22Rv1 (cell line): ENCODE measurements around the gene MPPED2.

ENCODE experiments used
- H3K27ac ChIP-seq: fragments of 450-650 bp; 2 replicates; pipeline ENCODE4 v1.5.1; 2017
- ZFX ChIP-seq: fragments of 450-650 bp; IDR thresholded peaks from 2 replicates; pipeline ENCODE4 v1.6.1; 2017; ENCODE audit warnings: antibody characterized with exemption, borderline replicate concordance
- TF ChIP-seq, protein P1 (sequence below): fragments of 450-650 bp; IDR thresholded peaks from 2 replicates; pipeline ENCODE4 v1.5.1; 2017; ENCODE audit warnings: mild to moderate bottlenecking

MPPED2 gene

DNA sequence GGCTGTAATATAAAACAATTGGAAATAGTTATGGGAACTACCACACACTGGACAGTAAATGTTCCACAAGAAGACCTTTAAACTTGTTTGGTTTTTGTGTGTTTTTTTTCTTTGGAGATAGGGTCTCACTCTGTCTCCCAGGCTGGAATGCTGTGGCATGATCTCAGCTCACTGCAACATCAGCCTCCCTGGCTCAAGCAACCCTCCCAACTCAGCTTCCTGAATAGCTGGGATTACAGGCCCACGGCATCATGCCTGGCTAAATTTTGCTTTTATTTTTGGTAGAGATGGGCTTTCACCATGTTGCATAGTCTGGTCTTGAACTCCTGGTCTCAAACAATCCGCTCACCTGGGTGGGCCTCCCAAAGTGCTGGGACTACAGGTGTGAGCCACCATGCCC, 121.0 kb downstream of the MPPED2 start:
- TF ChIP-seq, protein P1, sequence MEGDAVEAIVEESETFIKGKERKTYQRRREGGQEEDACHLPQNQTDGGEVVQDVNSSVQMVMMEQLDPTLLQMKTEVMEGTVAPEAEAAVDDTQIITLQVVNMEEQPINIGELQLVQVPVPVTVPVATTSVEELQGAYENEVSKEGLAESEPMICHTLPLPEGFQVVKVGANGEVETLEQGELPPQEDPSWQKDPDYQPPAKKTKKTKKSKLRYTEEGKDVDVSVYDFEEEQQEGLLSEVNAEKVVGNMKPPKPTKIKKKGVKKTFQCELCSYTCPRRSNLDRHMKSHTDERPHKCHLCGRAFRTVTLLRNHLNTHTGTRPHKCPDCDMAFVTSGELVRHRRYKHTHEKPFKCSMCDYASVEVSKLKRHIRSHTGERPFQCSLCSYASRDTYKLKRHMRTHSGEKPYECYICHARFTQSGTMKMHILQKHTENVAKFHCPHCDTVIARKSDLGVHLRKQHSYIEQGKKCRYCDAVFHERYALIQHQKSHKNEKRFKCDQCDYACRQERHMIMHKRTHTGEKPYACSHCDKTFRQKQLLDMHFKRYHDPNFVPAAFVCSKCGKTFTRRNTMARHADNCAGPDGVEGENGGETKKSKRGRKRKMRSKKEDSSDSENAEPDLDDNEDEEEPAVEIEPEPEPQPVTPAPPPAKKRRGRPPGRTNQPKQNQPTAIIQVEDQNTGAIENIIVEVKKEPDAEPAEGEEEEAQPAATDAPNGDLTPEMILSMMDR, result no peak
- TF ChIP-seq ZFX, result no peak
- H3K27ac ChIP-seq, result no peak overlapping the region

DNA sequence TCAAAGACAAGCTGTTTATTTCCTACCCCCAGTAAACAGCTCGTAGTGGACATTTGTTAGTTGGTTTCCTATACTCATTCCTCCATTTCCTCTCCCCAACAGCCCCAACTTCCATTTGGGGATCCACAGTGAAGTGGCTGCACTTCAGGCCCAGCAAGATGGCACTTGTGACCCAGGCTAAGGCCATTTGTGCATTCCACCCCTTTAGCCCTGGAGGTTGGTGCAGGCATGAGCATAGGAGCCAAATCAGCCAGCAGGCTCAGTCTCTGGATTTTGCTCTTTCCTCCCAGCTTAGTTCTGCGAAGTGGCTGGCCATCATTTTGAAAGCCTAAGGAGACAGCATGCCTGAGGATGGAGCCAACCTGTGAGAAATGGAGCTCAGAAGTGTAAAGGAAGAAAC, 122.9 kb downstream of the MPPED2 start:
- TF ChIP-seq ZFX, result no peak
- TF ChIP-seq, protein P1, result no peak
- H3K27ac ChIP-seq, result no peak overlapping the region

DNA sequence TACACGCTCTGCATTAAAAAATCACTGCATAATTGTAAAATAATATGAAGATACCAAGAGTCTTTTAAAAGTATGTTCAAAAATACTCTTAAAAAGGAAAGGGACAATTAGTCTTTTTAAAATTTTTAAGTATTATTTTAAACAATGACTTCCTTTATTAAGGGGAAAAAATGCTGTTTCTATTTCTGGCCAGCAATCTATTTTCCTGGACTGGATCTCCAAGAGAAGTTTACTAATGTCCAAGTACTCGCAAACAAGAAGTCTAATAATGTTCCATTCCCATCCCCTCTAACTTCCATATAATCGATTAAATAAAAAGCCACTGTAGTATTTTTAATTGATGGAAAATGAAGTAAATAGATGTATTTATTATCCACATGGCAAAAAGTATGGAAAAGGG, 123.7 kb downstream of the MPPED2 start:
- H3K27ac ChIP-seq, result no peak overlapping the region
- TF ChIP-seq, protein P1, result no peak
- TF ChIP-seq ZFX, result no peak

DNA sequence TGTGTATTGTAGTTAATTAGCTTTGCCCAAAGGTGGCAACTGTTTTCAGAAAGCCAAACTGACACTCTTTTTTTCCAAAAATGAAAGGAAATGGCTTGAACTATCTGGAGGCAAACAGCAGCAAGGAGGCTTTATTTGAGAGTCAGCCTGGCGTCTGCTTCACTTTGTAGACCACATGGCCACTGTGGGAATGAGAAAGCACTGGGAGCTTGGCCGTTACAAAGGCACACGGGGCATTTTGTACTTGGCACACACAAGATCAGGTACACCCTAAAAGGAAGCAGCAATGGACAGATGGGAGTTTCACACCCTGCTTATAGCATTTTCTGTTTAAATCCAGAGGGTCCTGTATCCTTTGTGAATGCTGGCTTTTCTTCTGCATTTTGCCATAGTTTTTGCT, 126.3 kb downstream of the MPPED2 start:
- TF ChIP-seq, protein P1, result no peak
- no peak for TF ChIP-seq ZFX
- H3K27ac ChIP-seq, result no peak overlapping the region

DNA sequence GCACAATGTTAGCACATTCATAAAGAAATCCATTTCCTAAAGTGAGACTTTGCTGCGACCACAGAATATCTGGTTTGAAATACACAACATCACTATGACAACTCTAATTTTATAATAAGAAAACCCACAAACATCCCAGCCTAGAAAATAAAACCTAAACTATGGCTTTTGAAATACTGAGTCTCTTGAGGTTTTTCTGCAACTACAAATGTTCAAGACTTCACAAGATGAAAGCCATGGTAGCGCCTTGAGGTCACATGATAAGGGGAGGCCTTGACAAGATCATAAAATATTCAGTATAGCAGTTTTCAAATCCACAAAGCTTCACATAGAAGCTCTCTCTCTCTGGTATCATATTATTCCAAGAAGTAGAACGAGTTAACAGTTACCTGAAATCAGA, 126.8 kb downstream of the MPPED2 start:
- TF ChIP-seq, protein P1, result no peak
- no peak for TF ChIP-seq ZFX
- H3K27ac ChIP-seq, result no peak overlapping the region

DNA sequence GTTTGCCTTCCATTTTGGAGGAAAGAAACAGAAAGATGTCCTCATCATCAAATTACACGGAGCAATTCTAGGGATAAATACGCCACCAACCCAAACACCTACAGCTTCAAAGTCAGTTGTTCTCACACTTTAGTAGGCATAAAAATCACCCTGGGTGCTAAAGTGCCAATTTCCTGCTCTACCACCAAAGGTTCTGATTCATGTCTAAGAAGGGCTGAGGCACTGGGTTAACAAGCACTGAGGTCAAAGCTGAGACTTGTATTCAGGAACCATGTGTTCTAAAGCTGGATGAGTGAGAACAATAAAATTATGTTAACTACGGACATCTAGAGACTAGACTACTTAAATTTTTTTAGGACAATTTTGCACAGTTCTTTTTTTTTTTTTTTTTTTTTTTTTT, 127.6 kb downstream of the MPPED2 start:
- no peak for TF ChIP-seq ZFX
- TF ChIP-seq, protein P1, result no peak

DNA sequence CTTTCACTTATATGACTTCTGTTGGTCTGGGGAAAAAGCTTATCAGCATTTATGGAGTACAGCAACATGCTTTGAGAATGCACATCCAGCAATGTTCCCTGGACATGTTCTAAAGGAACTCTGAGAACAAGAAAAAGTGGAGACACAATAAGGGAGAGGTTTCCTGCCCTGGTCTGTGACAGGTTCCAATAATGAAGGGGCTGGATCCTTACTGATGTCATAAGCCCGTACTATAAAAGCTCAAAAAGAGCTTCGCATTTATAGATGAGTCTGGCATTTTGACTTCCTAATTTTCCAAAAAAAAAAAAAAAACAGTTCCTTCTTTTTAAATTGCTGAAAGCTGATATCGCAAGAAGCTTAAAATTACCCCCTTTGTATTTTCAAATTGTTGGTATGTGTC, 129.1 kb downstream of the MPPED2 start:
- H3K27ac ChIP-seq, result no peak overlapping the region
- no peak for TF ChIP-seq ZFX
- TF ChIP-seq, protein P1, result no peak

More for the DNA sequence above, 127.6 kb downstream of the MPPED2 start:
- no peak overlapping the region for H3K27ac ChIP-seq
